GM12891 (cell line): ENCODE data around the gene SEMA5A.

ENCODE experiments used
- DNase-seq: peaks from one replicate; pipeline ENCODE4 v3.0.0; 2011; ENCODE audit warnings: low spot score; ENCODE audit not compliant: insufficient read length
- FAIRE-seq: peaks from 2 replicates; lab custom pipeline; 2011; peaks lifted over from hg19 to GRCh38; lab: Jason Lieb, UNC
- PAX5 ChIP-seq: IDR thresholded peaks from 2 replicates; pipeline ENCODE4 v1.6.1; 2011; ENCODE audit warnings: low read length, moderate library complexity, mild to moderate bottlenecking; ENCODE audit not compliant: insufficient read depth, severe bottlenecking
- POLR2A ChIP-seq: IDR thresholded peaks from 2 replicates; pipeline ENCODE4 v1.6.1; 2011; ENCODE audit warnings: low read depth, low read length, control low read depth
- POLR2AphosphoS5 ChIP-seq: IDR thresholded peaks from 2 replicates; pipeline ENCODE4 v1.6.1; 2011; ENCODE audit warnings: low read depth, low read length, control low read depth
- POU2F2 ChIP-seq: IDR thresholded peaks from 2 replicates; pipeline ENCODE4 v1.6.1; 2011; ENCODE audit warnings: low read depth, mild to moderate bottlenecking, control low read depth, low read length, moderate library complexity
- SPI1 ChIP-seq: IDR thresholded peaks from 2 replicates; pipeline ENCODE4 v1.6.1; 2011; ENCODE audit warnings: low read depth, low read length, control low read depth
- TAF1 ChIP-seq: IDR thresholded peaks from 2 replicates; pipeline ENCODE4 v1.6.1; 2011; ENCODE audit warnings: low read depth, low read length, control low read depth

Gene SEMA5A

GRCh38 chr5:9112520-9113291 lies 433.2 kb downstream of the SEMA5A start:
- FAIRE-seq (no peak), DNase-seq (no peak)
- TF ChIP-seq SPI1 = no peak

- no peak for FAIRE-seq
- TF ChIP-seq PAX5 (no peak), POU2F2 (no peak), POLR2A (no peak), SPI1 (no peak), TAF1 (no peak), POLR2AphosphoS5 (no peak)
- DNase-seq = no peak
Measured at GRCh38 chr5:9108162-9108561, 437.7 kb downstream of the SEMA5A start.

GRCh38 chr5:9105851-9106250 lies 440.0 kb downstream of the SEMA5A start:
- FAIRE-seq (no peak), DNase-seq (no peak)
- no peak for TF ChIP-seq SPI1
- no peak for TF ChIP-seq TAF1
- no peak for TF ChIP-seq POLR2A
- no peak for TF ChIP-seq POU2F2
- TF ChIP-seq POLR2AphosphoS5 = no peak
- TF ChIP-seq PAX5 = no peak

GRCh38 chr5:9104571-9105339 lies 441.1 kb downstream of the SEMA5A start:
- TF ChIP-seq POLR2AphosphoS5 = no peak
- TF ChIP-seq POLR2A = no peak
- TF ChIP-seq TAF1 = no peak
- TF ChIP-seq PAX5 = no peak
- no peak for TF ChIP-seq SPI1
- TF ChIP-seq POU2F2 = no peak
- no peak for FAIRE-seq

GRCh38 chr5:9103290-9103689 lies 442.6 kb downstream of the SEMA5A start:
- no peak for DNase-seq
- no peak for FAIRE-seq

More at GRCh38 chr5:9104571-9105339, 441.1 kb downstream of the SEMA5A start:
- DNase-seq = no peak

GRCh38 chr5:9099689-9100088 lies 446.2 kb downstream of the SEMA5A start:
- FAIRE-seq (no peak), DNase-seq (no peak)
- TF ChIP-seq PAX5 (no peak), POLR2AphosphoS5 (no peak), POLR2A (no peak), SPI1 (no peak), TAF1 (no peak), POU2F2 (no peak)

More at GRCh38 chr5:9103290-9103689, 442.6 kb downstream of the SEMA5A start:
- TF ChIP-seq POLR2AphosphoS5 (no peak), TAF1 (no peak), POU2F2 (no peak), POLR2A (no peak), SPI1 (no peak), PAX5 (no peak)

- no peak for FAIRE-seq
- TF ChIP-seq TAF1 (no peak), SPI1 (no peak), POLR2AphosphoS5 (no peak), POU2F2 (no peak)
Measured at GRCh38 chr5:9098990-9099389, 446.9 kb downstream of the SEMA5A start.

GRCh38 chr5:9094582-9094981 lies 451.3 kb downstream of the SEMA5A start:
- DNase-seq = no peak
- TF ChIP-seq SPI1 (no peak), POLR2A (no peak), TAF1 (no peak), POU2F2 (no peak), PAX5 (no peak)
- FAIRE-seq = no peak

More at GRCh38 chr5:9098990-9099389, 446.9 kb downstream of the SEMA5A start:
- DNase-seq = no peak

- FAIRE-seq (no peak), DNase-seq (no peak)
- TF ChIP-seq POLR2AphosphoS5 = no peak
- no peak for TF ChIP-seq SPI1
- no peak for TF ChIP-seq POLR2A
- TF ChIP-seq POU2F2 = no peak
- no peak for TF ChIP-seq TAF1
- no peak for TF ChIP-seq PAX5
Measured at GRCh38 chr5:9091896-9092662, 453.8 kb downstream of the SEMA5A start.
